HG03103 (cell line): ENCODE data around the gene COBLL1.

Experiments
- ATAC-seq: cut with Tn5 transposase; IDR thresholded peaks from one replicate; pipeline ENCODE4 v1.9.1; 2021; ENCODE audit warnings: low read depth; ENCODE audit not compliant: unreplicated experiment

The COBLL1 gene

DNA sequence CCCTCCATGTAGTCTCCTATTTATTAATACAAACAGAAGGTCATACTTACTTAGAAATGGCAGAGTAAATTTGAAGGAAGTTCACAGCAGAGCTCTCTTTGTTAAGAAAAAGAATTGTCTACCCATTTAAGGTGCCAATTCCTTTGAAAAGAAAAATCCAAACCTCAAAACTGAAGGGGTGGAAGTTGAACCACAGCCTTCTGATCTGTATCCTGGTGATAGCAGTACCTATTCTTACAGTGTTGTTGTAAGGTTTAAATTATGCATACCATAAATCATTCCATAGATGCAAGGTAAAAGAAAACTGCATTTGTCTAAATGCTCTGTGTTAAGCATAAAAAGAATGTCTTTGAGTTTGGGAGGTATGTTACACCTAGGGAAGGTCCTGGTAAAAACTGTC is 47.6 kb downstream of the COBLL1 start:
- no peak for ATAC-seq

- ATAC-seq, result no peak
Observed at GRCh38 chr2:164793529-164793928, 48.1 kb downstream of the COBLL1 start.

- ATAC-seq, result no peak
Observed at GRCh38 chr2:164792316-164793170, 49.1 kb downstream of the COBLL1 start.

DNA sequence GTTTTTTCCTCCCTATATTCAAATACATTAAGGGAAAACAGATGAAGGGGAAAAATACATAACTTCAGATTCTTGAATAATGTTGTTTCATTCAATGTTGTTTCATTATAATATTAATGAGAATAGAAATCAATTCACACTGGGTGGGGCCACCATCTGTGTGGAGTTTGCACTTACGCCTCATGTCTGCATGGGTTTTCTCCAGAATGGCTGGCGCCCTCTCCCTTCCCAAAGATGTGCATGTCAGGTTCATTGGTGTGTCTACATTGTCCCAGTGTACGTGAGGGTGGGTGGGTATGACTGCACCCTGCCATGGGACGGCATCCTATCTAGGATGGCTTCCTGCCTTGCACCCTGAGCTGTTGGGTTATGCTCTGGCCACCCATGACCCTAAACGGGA is 51.7 kb downstream of the COBLL1 start:
- no peak for ATAC-seq

DNA sequence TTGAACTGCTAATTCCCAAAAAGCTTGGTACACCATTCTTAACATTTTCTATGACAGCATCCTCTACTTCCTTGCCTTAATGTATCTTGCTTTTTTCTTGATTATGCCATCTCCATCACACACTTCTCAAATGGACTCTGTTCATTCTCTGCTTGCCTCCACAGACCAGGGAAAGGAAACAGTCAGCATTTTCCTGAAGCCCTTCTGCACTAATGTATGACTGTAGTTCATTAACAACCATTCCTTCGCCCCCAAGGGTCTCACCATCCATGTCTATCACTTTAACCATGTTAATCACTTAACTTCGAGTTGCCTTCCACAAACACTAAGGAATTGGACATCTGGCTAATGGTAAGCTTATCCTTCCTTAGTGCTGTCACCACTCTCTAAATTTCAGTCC is 54.8 kb downstream of the COBLL1 start:
- no peak for ATAC-seq

DNA sequence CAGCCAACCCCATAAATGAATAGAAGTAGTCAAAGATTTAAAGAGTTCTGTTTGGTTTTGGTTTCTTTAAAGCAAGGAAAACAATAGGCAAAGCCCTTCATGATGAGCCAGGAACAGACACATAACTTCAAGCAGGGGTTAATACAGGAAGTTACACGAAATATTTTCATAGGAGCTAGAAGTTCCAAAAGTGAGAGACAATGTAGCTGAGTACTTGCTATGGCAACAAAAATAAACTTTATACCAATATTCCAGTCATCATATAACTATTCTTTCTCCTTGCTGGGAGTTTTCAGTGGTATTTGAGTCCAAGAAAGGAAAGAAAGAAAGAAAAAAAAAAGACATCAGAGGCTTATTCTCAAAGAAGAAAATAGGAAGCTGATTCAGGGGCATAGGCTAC is 56.2 kb downstream of the COBLL1 start:
- no peak for ATAC-seq

DNA sequence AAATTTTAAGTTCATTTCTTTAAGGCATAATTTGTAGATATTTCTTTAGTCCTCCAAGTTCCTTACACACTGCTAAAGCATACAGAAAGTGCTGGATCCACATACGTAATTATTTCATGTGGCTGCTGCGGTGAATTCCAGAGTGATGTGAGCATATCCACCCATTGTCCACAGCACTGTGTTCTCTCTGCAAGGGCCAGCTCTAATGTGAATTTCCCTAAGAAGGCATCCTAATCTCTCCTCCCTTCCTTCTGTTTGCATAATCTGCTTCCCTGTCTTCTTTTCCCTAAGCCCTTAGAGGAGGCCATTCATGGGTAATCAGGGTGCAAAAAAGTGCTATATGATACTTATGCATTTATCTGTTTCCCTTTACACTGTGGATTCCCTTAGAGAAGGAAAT is 57.2 kb downstream of the COBLL1 start:
- ATAC-seq, result no peak

GRCh38 chr2:164782323-164782722 is 59.3 kb downstream of the COBLL1 start:
- no peak for ATAC-seq

GRCh38 chr2:164781394-164781793 is 60.2 kb downstream of the COBLL1 start:
- ATAC-seq, result no peak

GRCh38 chr2:164780611-164781178 is 60.9 kb downstream of the COBLL1 start:
- ATAC-seq, result no peak

DNA sequence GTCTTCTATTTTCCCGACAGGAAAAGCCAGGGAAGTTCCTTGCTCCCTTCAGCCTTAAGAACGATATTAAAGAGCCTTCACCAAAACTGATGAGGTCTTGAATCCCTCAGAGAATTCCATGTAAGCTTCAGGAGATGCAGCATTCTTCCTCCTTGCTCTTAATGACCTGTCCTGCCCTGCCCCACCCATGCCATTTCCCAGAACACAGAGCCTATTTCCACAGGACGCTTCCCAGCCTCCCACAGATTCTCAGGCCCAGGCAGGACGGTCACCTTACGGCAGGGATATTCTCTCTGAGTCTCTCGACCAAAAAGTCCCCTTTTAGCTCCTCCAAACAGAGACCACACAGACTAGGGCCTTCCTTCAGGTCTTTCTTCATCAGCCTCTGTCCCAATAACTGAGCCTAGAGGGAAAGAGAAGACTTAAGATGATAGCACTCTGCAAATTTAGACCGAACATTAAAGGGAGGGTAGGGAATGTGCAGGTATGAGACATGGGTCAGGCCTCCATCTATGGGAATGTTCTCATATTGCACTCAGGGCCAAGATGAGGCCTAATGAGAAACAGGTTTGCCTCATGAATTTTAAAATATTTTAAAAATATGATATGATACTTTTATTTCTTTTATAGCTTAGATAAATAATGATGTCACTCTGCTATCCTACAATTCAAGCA is 62.1 kb downstream of the COBLL1 start:
- no peak for ATAC-seq

GRCh38 chr2:164778723-164779122 is 62.9 kb downstream of the COBLL1 start:
- no peak for ATAC-seq

DNA sequence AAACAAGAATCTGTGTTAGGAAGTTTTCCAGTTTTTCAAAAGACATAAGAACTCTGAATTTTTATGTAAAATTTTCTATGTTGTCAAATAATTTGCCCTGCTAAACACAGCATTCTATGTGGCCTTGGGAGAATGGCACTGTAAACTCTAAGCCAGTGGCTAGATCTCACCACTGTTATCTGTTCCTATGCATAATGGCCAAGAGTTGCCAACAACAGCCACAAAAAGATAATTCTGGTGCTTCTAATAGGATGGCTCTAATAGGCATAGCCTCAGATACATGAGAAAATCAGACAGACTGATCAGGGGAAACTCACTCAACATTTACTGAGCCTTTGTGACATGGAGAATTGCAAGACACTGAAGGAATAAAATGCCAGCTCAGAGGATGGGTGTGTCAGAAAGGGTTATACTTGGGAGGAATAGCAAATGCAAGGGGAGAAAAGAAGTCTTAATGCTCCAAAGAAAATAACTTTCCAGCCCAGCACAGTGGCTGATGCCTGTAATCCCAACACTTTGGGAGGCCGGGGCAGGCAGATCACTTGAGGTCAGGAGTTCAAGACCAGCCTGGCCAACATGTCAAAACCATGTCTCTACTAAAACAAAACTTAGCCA is 63.7 kb downstream of the COBLL1 start:
- no peak for ATAC-seq

- ATAC-seq, result no peak
Observed at GRCh38 chr2:164773635-164774034, 68.0 kb downstream of the COBLL1 start.

DNA sequence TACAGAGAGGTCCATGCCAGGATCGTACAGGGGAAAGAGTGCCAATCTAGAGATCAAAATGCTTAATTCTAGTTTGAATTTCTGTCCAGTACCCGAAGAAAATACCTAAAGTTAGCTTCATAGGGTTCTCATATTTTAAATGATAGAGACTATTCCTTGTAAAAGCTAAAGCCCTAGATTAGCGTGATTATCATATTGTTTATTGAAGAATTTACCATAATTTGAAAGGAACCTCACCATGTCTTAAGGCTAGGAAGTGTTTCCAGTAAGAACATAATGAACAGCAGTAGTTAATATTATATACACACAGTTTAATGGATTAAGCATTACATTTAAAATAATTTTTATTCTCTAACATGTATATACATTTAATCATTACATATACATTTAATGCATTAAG is 68.5 kb downstream of the COBLL1 start:
- no peak for ATAC-seq

DNA sequence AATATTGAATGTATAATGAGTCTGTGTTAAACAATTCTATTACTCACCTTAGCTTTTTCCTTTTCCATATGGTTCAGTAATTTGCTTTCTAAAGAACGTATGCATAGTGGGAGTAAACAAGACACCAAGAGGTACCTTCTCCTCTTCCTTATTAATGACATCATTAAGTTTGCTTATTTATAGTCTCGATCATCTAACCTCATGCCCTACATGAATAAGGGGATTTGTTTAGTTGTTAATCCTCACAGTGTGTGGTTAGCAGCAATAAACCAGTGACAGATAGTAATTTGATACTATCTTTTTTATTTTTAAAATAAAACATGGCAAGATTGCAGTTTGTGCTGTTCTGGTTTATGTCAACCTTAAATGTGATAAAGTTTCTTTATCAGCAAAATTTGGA is 69.7 kb downstream of the COBLL1 start:
- ATAC-seq, result no peak

GRCh38 chr2:164770421-164770916 is 71.2 kb downstream of the COBLL1 start:
- ATAC-seq, result no peak

- ATAC-seq, result no peak
Observed at GRCh38 chr2:164766954-164767320, 74.7 kb downstream of the COBLL1 start.

- ATAC-seq, result no peak
Observed at GRCh38 chr2:164766216-164766953, 75.2 kb downstream of the COBLL1 start.

- ATAC-seq, result no peak
Observed at GRCh38 chr2:164764996-164765395, 76.6 kb downstream of the COBLL1 start.

GRCh38 chr2:164764474-164764873 is 77.1 kb downstream of the COBLL1 start:
- no peak for ATAC-seq
